ENCODE measurements around the gene EHMT1. TPM values are rescaled to one million over a fixed set of nuclear protein-coding genes. Genes with fewer than 3 reads are reported as not detected.

The EHMT1 gene
- total RNA-seq, 2 donors from 2014 or later = 137 to 139 TPM

DNA sequence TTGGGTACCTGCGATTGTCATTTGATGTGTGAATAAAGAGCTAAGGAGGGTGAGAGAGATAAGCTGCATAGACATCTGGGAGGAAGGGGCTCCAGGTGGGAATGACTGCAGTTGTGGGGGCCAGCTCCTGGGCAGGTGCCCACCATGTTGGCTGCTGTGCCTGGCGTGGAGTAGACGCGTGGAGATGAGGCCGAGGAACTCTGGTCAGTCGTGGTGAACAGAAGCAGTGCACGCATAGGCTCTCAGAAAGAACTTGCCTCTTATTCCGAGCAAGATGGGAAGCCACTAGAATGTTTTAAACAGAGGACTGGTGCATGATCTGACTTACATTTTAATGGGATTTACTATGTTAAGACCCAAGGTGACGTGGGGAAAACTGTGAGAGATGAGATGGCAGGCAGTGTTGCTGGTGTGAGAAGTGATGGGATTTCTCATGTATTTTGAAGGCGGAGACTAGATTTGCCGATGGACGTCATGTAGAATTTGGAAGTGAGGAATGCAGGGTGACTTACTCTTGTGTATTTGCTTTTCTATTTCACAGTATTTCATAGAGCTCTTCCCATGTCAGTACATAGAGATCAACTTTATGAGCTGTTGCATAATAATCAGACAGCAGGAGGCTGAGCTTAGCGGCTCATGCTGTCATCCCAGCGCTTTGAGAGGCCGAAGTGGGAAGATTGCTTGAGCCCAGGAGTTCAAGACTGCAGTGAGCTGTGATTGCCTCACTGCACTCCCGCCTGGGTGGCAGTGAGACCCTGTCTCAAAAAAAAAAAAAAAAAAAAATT is 71.1 kb downstream of the EHMT1 start:
- Histone ChIP-seq H3K27me3 (ENCODE audit: control insufficient read depth, insufficient read depth, low read length, poor library complexity, severe bottlenecking) (no peaks in the 10 kb centered on the region), H3K4me3 (ENCODE audit: low read length) (no peak overlapping the region), H3K9ac (ENCODE audit: extremely low read depth, low read length, poor library complexity, severe bottlenecking) (no peak overlapping the region), H3K27ac (ENCODE audit: low read depth, low read length) (no peak overlapping the region), H3K9me3 (ENCODE audit: control insufficient read depth, low read length) (no peaks in the 10 kb centered on the region), H3K4me1 (ENCODE audit: control insufficient read depth, insufficient read depth, low read length) (no peaks in the 10 kb centered on the region), H3K36me3 (ENCODE audit: control insufficient read depth, insufficient read depth, low read length) (no peaks in the 10 kb centered on the region)
- peaks cover 12% of the 10 kb centered on the region for H3K4me1 Mint-ChIP-seq
- H3K27ac Mint-ChIP-seq = peak overlapping the region; percentile 3
- DNase-seq = no peak
- H3K9me3 Mint-ChIP-seq = no peaks in the 10 kb centered on the region
- peaks cover 14% of the 10 kb centered on the region for H3K36me3 Mint-ChIP-seq (ENCODE audit: low read depth)
- TF ChIP-seq, protein P1, sequence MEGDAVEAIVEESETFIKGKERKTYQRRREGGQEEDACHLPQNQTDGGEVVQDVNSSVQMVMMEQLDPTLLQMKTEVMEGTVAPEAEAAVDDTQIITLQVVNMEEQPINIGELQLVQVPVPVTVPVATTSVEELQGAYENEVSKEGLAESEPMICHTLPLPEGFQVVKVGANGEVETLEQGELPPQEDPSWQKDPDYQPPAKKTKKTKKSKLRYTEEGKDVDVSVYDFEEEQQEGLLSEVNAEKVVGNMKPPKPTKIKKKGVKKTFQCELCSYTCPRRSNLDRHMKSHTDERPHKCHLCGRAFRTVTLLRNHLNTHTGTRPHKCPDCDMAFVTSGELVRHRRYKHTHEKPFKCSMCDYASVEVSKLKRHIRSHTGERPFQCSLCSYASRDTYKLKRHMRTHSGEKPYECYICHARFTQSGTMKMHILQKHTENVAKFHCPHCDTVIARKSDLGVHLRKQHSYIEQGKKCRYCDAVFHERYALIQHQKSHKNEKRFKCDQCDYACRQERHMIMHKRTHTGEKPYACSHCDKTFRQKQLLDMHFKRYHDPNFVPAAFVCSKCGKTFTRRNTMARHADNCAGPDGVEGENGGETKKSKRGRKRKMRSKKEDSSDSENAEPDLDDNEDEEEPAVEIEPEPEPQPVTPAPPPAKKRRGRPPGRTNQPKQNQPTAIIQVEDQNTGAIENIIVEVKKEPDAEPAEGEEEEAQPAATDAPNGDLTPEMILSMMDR (conservative IDR thresholded peaks at IDR 0.05) = no peak
- no peak overlapping the region for H3K4me3 Mint-ChIP-seq
- WGBS, 2 experiments (ENCODE audit: insufficient coverage in 1 of 2, insufficient read length in 1 of 2) = 93% methylated on average over 13 to 16 of the region's 16 CpGs
- no peaks in the 10 kb centered on the region for H3K27me3 Mint-ChIP-seq (ENCODE audit: insufficient read depth)

DNA sequence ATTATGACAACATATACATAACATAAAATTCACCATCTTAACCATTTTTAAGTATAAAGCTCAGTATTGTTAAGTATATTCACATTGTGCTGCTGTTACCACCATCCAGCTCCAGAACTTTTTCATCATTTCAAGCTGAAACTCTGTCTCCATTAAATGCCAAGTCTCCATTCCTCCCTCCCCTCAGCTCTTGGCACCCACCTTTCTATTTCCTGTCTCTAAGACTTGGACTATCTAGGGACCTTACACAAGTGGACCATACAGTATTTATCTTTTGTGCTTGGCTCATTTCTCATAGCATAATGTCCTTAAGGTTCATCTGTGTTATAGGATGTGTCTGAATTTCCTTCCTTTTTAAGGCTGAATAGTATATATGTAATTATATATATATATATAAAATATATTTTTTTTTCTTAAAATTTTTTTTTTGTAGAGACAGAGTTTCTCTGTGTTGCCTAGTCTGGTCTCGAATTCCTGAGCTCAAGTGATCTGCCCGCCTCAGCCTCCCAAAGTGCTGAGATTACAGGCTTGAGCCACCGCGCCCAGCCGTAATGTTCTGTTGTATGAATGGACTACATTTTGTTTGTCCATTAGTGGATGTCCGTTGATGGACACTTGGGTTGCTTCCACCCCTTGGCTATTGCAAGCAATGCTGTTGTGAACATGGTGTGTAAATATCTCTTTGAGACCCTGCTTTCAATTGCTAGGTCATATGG is 72.3 kb downstream of the EHMT1 start:
- no peaks in the 10 kb centered on the region for H3K27me3 Mint-ChIP-seq (ENCODE audit: insufficient read depth)
- Histone ChIP-seq H3K27me3 (ENCODE audit: control insufficient read depth, insufficient read depth, low read length, poor library complexity, severe bottlenecking) (no peaks in the 10 kb centered on the region), H3K36me3 (ENCODE audit: control insufficient read depth, insufficient read depth, low read length) (no peaks in the 10 kb centered on the region), H3K4me3 (ENCODE audit: low read length) (no peak overlapping the region), H3K27ac (ENCODE audit: low read depth, low read length) (no peak overlapping the region), H3K4me1 (ENCODE audit: control insufficient read depth, insufficient read depth, low read length) (peaks cover 3% of the 10 kb centered on the region), H3K9me3 (ENCODE audit: control insufficient read depth, low read length) (no peaks in the 10 kb centered on the region), H3K9ac (ENCODE audit: extremely low read depth, low read length, poor library complexity, severe bottlenecking) (no peak overlapping the region)
- no peak overlapping the region for H3K4me3 Mint-ChIP-seq
- H3K4me1 Mint-ChIP-seq = peaks cover 21% of the 10 kb centered on the region
- no peak overlapping the region for H3K27ac Mint-ChIP-seq
- 92 to 100% methylated on average over 6 of the region's 6 CpGs for WGBS, 2 experiments (ENCODE audit: insufficient coverage in 1 of 2, insufficient read length in 1 of 2)
- no peaks in the 10 kb centered on the region for H3K9me3 Mint-ChIP-seq
- peaks cover 4% of the 10 kb centered on the region for H3K36me3 Mint-ChIP-seq (ENCODE audit: low read depth)
- DNase-seq = no peak
- TF ChIP-seq, protein P1 (conservative IDR thresholded peaks at IDR 0.05) = no peak

DNA sequence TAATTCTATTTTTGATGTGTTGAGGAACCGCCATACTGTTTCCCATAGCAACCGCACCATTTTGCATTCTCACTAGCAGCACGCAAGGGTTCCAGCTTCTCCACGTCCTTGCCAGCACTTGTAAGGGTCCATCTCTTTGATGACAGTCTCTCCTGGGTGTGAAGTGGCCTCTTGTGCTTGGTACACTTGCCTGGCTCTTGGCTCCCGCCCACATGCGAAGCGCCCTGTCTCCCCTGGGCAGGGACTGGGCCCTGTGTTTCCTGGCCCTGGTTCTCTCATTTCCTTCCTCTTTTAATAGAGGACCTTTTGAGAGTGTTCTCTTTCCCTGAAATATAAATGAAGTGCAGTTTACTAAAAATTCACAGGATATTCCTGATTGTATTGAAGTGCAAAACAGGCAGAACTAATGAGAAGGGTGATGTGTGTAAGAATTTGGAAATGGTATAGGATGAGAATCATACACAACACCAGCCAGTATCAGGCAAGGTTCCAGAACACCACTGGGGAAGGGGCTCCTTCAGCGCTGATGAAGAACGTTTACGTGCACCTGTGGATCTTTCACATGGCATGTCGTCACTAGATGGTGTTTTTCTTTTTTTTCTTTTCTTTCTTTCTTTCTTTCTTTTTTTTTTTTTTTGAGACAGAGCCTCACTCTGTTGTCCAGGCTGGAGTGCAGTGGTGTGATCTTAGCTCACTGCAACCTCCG is 73.0 kb downstream of the EHMT1 start:
- H3K4me1 ChIP-seq (ENCODE audit: control insufficient read depth, insufficient read depth, low read length) = peaks cover 3% of the 10 kb centered on the region
- 92 to 95% methylated on average over 7 to 12 of the region's 12 CpGs for WGBS, 2 experiments (ENCODE audit: insufficient coverage in 1 of 2, insufficient read length in 1 of 2)

More for the DNA sequence above, 73.0 kb downstream of the EHMT1 start:
- Histone ChIP-seq H3K9me3 (ENCODE audit: control insufficient read depth, low read length) (no peaks in the 10 kb centered on the region), H3K4me3 (ENCODE audit: low read length) (no peak overlapping the region), H3K27ac (ENCODE audit: low read depth, low read length) (no peak overlapping the region), H3K27me3 (ENCODE audit: control insufficient read depth, insufficient read depth, low read length, poor library complexity, severe bottlenecking) (no peaks in the 10 kb centered on the region), H3K36me3 (ENCODE audit: control insufficient read depth, insufficient read depth, low read length) (no peaks in the 10 kb centered on the region), H3K9ac (ENCODE audit: extremely low read depth, low read length, poor library complexity, severe bottlenecking) (no peak overlapping the region)
- TF ChIP-seq, protein P1 (conservative IDR thresholded peaks at IDR 0.05) = no peak
- Mint-ChIP-seq H3K9me3 (no peaks in the 10 kb centered on the region), H3K4me1 (peaks cover 28% of the 10 kb centered on the region), H3K36me3 (ENCODE audit: low read depth) (peaks cover 3% of the 10 kb centered on the region), H3K27me3 (ENCODE audit: insufficient read depth) (no peaks in the 10 kb centered on the region), H3K4me3 (no peak overlapping the region), H3K27ac (no peak overlapping the region)
- DNase-seq = no peak
